HG02678 (cell line): Measurements from ENCODE around the gene IREB2.
"Not testable (repeated sequence)": the region's sequence is repeated elsewhere in the genome, so short reads cannot be mapped to it uniquely, and the experiment has no call there.

Source experiments
- ATAC-seq: cut with Tn5 transposase; IDR thresholded peaks from one replicate; pipeline ENCODE4 v1.9.1; 2021; ENCODE audit warnings: mild to moderate bottlenecking, moderate library complexity; ENCODE audit not compliant: unreplicated experiment

IREB2 gene, protein sequence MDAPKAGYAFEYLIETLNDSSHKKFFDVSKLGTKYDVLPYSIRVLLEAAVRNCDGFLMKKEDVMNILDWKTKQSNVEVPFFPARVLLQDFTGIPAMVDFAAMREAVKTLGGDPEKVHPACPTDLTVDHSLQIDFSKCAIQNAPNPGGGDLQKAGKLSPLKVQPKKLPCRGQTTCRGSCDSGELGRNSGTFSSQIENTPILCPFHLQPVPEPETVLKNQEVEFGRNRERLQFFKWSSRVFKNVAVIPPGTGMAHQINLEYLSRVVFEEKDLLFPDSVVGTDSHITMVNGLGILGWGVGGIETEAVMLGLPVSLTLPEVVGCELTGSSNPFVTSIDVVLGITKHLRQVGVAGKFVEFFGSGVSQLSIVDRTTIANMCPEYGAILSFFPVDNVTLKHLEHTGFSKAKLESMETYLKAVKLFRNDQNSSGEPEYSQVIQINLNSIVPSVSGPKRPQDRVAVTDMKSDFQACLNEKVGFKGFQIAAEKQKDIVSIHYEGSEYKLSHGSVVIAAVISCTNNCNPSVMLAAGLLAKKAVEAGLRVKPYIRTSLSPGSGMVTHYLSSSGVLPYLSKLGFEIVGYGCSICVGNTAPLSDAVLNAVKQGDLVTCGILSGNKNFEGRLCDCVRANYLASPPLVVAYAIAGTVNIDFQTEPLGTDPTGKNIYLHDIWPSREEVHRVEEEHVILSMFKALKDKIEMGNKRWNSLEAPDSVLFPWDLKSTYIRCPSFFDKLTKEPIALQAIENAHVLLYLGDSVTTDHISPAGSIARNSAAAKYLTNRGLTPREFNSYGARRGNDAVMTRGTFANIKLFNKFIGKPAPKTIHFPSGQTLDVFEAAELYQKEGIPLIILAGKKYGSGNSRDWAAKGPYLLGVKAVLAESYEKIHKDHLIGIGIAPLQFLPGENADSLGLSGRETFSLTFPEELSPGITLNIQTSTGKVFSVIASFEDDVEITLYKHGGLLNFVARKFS

DNA sequence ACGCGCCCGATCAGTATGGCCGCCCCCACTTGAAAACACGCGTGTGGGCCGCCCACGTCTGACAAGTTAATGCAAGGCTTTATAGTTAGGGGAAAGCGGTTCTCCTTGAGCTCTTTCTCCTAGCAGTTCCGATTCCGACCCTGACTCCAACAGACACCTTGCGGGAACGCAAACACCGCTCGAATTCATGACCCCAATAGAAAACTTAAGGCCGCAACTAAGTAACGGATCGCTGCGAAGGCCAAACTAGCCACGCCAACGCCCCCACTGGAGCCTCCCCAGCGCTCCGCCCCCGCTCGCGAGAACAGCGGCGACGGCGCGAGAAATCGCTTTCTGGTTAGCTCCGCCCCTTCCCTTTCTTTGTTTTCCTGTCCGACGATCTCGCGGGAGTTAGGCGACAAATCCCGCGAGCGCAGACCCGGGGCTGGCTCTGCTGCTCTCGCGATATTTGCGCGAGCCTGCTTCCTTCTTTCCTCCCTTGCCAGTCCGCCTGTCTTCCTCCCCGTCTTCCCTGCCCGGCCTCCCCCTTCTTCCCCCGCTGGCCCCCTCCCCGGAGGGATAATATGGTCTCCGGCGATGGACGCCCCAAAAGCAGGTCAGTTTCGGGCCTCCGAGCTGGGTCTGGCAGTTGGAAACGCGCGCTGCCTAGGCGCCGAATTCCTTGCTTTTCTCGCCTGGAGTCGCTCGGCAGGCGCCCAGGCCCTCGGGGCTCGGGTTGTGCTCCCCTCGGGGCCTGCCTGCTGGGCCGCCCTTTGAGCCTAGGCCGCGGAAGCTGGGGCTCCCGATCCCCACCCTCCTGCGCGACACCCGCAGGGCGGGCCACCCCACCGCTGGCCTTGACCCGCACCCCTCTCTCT lies at the start of gene IREB2:
IREB2 (plus strand) TSS at position 455 of the 857 bp plus-strand sequence; CDS start at position 577, 122 bp downstream.
- peak; percentile 85 for ATAC-seq

DNA sequence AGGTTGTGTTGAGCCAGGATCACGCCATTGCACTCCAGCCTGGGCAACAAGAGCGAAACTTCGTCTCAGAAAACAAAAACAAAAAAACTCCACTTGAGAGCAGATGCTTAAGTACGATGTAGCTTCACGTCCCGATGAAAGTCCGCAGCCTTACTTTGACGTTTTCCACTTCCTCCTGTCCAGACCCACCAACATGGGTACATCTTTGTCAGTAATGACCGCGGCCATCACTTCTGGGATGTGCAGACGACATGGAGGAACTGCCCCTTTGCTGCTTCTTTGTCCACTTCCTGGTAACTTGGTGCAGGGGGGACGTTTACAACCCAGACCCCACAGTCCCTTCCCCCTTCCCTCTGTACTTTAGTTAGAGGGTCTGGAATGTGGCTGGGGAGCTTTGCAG lies 49.2 kb upstream of the IREB2 start:
- ATAC-seq: no peak

DNA sequence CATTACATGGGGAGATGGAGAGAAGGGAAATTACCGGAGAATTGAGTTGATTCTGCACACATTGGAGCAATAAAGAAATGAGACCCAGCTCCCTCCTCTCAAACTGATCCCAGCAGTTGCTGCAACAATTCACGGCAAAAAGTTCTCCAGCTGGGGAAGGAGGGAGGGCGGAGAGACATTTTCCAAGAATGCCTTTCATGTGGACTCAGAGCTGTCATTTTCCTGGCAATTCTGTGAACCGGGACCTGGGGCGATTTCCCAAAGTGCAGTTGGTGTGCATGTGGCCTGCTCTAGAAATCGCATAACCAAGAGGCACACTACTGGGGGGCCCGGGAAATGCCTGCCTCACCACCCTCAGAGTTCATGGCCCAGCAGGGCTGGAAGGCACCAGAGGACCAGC lies 48.7 kb upstream of the IREB2 start:
- ATAC-seq: no peak

DNA sequence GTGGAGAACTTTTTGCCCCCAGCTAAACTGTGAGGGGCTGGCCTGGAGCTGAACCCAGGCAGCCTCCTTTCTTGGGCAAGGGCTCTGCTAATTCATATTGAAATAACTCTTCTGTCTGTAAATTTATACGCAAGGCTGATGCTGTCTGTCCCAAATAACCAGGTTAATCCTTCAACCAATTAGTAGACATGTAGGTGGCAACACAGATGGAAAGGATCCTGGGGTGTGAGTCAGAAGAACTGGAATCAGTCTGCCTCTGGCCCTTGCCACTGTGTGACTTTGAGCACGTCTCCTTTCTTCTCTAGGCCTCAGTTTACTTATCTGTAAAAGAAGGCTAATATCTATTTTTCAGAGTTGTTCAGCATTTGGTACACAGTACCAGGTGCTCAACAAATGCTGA lies 48.3 kb upstream of the IREB2 start:
- ATAC-seq: no peak

DNA sequence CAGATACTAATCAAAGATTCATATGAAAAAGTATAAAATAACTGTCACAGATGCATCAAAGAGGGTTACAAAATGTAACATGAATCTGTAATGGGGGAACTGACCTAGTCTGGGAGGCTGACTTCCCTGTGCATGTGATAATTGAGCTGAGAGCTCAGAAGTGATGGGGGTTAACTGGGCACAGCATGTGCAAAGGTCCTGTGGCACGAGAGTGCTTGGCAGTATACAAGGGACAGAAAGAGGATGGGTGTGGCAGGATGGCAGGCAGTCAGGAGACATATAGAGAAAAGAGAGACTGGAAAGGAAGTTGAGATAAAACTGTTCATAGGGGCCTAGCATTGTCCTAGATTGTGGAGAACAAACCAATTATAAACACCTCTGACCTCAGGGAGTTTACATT lies 47.8 kb upstream of the IREB2 start:
- no peak for ATAC-seq

DNA sequence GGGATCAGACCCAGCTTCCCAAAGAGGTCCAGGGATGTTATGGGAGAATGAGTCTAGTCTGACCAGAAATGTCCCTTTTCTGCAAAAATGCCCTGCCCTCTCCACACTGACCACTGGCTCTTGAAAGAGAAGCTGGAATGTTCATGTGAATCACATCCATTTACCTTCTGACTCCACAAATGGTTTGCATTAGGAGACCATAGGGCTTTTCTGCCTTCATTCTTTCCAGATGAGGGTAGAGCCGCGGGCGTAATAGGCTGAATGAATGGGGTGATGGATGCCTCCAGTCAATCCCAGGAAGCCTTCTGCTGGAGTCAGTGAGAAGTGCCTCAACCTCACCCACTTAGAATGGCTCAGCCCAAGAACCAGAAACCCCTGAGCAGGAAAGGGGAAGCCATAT lies 47.2 kb upstream of the IREB2 start:
- ATAC-seq: no peak

DNA sequence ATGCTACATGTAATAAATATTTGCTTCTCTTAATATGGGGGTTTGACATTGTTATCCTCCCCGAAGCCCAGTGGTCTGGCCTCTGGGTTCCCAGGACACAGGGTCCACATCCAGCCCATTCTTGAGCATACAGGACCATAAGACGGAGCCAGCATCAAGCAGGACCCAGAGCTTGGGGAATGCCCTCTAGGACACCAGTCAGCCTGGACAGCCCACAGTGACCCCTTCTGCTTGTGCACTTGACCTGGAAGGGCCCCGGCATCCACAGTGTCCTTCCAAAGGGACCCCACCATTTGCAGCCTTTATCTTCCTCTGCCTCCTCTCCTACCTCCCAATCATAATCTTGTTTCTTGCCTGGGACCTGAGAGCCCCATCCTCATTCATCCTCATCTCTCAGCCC lies 46.2 kb upstream of the IREB2 start:
- ATAC-seq: no peak

DNA sequence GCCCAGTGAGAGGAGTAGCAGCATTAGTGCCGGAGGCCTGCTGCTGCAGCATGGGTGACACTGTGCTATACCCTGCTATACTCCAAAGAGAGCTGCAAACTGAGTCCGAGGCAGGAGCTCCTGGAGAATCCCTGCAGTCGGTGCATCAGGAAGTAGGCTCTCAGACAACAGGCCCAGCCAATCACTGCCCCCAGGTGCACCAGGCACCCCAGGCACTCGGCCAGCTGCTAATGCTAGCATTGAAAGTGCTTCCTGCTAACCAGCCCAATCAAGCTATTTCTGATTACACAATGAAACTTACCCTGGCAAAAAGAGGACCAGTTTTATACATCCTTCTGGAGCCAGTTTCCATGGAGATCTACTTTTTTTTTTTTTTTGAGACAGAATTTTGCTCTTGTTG lies 45.6 kb upstream of the IREB2 start:
- ATAC-seq: no peak

DNA sequence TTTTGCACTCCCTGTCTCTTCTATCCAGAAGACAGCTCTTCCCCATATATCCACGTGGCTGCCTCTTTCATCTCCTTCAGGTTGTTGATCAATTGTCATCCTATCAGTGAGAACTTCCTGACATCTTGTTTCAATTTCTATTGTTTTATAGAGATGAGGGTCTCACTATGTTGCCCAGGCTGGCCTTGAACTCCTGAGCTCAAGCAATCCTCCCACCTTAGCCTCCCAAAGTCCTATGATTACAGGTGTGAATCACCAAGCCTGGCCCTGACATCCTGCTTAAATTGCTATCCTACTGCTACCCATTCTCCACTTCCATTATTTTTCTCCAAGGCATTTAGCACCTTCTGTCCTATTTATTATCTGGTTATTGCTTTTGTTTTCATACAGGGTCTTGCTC lies 44.9 kb upstream of the IREB2 start:
- ATAC-seq: no peak

DNA sequence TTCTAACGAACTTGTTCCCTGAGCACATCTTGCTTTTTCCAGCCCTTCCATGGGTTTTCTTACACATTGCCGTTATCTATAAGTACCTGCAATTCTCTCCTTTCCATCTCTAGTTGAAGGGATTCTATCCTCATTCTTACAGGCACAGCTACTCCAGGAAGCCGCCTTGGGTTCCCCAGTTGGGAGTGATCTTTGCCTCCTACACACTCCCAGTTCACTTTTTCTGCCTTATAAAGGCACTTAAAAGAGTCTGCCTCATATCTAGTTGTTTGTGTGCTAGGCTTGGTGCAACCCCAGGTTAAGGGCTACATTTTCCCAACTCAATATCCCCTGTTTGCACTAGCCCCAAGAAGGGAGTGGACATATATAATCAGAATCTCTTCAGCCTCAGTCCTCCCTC lies 44.0 kb upstream of the IREB2 start:
- ATAC-seq: no peak

DNA sequence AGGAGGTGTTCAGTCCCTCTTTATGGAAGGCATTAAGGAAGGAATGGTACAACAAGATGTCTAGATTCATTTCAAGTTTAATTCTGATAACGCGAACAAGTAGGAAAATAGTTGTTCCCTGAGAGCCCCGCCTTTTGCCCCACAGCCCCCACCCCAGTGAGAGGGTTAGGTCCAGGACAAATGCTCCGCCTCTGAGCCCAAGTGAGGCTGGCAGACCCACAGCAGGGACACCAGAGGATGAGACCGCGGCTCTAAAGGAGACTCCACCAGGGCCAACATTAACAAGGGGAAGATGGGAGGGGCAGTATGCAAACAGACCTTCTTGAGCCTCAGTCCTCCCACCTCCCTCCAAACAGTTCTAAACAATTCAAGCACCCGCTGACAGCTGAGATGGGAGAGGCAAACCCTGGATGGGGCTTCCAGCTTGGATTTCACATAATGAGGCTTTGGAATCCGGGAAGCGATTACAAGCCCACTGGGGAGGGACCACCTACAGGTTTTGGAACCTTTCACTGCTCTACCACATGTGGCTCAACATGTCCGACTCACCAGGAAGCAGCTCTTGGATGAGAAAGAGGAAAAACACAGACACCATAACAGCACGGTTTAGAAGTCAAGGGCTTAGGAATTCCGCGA lies 42.9 kb upstream of the IREB2 start:
- ATAC-seq: no peak

DNA sequence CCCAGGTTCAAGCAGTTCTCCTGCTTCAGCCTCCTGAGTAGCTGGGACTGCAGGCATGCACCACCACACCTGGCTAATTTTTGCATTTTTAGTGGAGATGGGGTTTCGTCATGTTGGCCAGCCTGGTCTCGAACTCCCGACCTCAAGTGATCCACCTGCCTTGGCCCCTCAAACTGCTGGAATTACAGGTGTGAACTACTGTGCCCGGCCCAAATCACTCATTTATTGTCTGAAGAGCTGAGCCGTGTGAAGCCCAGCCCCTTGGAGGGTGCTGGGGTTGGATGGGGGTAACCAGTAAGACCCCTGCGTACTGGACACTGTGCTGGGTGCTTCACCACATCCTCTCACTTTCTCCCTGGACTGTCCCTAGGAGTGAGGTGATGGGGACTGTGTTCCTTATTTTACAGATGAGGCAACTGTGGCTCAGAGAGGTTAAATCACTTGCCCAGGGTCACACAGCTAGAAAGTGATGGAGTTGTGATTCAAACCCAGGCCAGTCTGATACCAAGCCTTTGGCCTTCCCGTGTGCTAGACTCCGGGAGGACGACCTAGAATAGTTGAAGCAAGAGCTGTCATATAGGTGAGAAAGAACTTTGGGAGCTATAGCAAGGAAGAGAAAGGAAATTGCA lies 41.7 kb upstream of the IREB2 start:
- ATAC-seq: no peak

DNA sequence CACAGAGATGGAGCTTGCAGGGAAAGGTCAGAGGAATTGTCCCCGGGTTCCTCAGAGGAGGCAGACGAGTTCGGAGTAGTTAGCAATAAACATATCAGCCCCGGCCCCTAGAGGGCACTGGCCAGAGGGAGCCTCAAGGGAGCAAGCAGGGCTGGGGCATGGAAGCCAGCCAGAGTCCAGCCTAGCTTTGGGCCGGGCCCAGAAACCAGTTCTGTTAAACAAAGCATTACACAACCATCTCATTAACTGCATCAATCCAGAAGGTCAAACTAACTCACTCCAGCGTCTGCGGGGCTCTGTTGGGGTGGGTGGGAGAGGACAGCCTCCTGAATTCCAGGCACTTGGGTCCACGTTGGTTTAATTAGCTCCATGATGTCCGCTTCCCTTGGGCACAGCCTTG lies 41.0 kb upstream of the IREB2 start:
- ATAC-seq: no peak

DNA sequence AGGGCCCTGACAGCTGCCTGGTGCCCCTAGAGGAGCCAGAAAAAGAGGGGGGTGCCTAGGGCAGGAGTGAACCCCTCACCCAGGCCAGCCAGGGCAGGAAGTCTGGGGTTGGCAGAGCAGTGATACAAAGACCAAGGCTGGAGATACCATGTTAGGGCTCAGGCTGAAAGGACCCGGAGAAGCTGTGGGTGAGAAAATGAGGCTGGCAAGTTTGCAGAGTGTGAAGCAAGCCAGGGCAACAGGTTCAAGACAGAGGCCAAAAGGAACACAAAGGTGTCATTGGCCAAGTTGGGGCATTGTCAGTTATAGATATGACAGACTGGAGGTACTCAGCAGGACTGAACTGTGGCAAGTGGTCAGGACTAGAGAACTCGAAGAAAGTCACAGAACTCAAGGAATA lies 40.6 kb upstream of the IREB2 start:
- ATAC-seq: no peak

DNA sequence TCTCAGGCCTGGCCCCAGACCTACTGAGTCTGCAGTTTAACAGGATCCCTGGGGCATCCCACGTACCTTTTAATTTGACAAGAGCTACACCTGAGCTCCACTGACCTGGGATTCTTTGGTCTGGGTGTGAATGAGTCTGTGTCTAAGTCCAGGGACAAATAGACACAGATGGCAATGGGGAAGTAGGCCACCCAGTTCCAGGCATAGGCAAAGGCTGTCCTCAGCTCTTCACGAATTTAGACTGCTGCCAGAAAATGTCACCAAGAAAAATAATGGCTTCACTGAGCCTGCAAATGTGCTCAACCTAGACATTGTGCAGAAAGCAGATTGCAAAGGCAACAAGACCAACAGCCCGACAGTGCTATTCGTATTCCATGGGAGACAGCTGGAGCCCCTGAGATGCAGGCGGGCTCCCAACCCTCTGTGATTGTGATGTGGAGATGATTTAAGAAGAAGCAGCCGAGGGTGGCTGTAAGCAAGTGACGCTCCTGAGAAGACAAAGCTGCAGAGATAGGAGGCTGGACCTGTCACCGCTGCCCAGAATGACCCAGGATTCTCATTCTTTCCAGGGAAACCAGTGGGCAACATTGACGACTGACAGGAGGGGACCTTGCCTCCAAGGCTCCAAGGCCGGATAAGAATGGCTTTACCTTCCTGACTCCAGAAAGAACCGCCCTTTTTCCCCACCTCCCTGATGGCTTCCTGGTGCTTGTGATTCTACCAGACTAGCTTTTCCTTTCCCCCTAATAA lies 39.8 kb upstream of the IREB2 start:
- no peak for ATAC-seq

DNA sequence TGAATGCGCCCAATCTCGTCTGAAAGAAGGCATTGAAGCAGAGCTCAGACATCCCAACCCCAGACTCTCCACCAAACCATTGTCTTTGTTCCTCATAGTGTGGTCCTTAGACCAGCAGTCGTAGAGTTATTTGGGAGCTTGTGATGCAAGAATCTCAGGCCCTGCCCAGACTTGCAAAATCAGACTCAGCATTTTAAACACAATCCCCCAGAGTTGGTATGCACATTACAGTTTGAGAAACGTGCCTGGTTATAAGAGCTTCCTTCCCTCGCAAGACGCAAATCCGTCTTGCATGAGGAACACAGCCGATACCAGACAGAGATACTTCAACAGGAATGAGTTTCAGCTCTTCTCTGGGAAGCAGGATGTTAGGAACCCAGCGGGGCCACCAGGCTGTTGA lies 38.9 kb upstream of the IREB2 start:
- no peak for ATAC-seq

DNA sequence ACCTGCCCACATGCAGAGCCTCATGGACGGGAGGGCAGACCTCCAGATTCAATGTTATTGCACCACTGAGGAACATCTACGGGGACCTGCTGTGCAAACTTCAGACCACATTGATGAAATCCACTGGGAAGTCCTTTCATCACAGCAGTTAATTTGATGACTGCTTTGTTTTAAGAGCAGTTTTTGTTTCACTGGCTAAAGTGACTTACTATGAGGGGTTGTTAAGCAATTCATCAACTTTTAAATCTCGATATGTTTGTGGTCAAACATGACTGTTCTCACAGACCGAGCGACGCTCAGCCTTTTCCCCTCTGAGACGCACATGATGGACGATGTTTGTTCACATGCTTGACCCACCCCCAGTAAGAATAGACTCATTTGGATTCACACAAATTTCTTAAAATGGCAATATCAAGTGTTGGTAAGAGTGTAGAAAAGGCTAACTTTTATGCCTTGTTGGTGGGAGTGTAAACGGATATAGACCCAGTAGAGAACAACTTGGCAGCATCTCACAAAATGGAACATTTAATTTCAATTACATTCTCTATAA lies 35.9 kb upstream of the IREB2 start:
- ATAC-seq: no peak

DNA sequence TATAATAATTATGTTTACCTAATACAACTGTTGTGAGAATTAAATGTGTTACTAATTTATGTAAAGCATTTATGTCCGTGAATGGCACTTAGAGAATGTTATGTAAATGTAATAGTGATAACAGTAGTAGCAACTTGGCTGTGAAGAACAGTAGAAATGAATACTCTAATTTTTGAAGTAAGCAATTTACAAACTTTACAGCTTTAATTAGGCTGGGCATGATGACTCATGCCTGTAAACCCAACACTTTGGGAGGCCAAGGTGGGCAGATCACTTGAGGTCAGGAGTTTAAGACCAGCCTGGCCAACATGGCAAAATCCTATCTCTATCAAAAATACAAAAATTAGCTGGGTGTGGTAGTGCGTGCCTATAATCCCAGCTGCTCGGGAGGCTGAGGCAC lies 33.9 kb upstream of the IREB2 start:
- ATAC-seq: no peak

DNA sequence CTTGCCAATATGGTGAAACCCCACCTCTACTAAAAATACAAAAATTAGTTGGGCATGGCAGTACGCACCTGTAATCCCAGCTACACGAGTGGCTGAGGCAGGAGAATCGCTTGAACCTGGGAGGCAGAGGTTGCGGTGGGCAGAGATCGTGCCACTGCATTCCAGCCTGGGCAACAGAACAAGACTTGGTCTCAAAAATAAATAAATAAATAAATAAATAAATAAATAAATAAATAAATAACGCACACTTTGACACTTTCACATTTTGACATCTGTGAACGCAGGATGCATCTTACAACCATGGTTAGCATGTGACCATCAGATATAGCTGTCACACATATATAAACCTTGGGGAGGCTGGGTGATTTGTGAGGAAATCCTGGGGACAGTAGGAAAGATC lies 33.2 kb upstream of the IREB2 start:
- not testable (repeated sequence) for ATAC-seq
